GM12873 (cell line): ENCODE measurements around the gene GOLGA3.

Experiments used
- CTCF ChIP-seq: IDR thresholded peaks from 2 replicates; pipeline ENCODE4 v1.5.1; 2012; ENCODE audit warnings: low read depth, mild to moderate bottlenecking, moderate library complexity, low read length, control low read depth; ENCODE audit not compliant: insufficient read depth; ENCODE audit errors: missing control alignments

The GOLGA3 gene, protein sequence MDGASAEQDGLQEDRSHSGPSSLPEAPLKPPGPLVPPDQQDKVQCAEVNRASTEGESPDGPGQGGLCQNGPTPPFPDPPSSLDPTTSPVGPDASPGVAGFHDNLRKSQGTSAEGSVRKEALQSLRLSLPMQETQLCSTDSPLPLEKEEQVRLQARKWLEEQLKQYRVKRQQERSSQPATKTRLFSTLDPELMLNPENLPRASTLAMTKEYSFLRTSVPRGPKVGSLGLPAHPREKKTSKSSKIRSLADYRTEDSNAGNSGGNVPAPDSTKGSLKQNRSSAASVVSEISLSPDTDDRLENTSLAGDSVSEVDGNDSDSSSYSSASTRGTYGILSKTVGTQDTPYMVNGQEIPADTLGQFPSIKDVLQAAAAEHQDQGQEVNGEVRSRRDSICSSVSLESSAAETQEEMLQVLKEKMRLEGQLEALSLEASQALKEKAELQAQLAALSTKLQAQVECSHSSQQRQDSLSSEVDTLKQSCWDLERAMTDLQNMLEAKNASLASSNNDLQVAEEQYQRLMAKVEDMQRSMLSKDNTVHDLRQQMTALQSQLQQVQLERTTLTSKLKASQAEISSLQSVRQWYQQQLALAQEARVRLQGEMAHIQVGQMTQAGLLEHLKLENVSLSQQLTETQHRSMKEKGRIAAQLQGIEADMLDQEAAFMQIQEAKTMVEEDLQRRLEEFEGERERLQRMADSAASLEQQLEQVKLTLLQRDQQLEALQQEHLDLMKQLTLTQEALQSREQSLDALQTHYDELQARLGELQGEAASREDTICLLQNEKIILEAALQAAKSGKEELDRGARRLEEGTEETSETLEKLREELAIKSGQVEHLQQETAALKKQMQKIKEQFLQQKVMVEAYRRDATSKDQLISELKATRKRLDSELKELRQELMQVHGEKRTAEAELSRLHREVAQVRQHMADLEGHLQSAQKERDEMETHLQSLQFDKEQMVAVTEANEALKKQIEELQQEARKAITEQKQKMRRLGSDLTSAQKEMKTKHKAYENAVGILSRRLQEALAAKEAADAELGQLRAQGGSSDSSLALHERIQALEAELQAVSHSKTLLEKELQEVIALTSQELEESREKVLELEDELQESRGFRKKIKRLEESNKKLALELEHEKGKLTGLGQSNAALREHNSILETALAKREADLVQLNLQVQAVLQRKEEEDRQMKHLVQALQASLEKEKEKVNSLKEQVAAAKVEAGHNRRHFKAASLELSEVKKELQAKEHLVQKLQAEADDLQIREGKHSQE (N-terminal part only)

DNA sequence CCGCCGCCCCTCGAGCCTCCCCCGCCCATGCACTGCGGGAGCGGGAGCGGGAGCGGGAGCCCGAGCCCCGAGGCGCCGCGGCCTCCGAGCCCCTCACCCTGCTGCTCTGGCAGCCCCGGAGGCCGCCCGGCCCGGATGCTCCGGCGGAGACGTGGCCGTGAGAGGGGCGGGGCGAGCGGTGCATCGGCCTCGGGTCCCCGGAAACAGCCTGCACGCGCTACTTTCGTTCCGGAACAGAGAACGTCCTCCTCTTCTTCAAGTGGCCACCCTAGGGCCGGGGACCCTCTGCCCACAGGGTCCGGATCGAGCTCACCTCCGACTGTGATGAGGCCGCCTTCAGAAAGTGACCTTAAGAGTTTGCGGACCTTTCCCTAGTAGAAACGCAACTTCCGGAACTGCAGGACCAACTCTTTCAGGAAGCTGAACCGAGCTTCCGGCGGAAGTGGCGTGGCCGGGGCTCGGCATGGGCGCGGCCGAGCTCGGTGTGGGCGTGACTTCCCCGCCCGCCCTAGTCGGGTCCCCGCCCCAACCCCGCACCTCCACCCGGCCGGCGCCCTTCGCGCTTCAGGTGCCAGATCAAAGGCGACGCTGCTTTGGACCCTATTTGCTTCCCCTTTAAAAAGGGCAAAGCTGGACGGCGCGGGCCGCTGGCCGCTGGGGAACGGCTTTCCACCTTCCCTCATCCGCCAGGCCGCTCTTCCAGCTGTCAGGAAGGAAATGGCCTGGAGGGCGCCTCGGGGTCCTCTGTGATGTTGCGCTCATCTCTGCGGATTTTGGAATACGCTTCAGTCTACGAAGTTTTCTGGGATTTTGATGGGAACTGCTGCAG is at the start of gene GOLGA3:
TSS of gene GOLGA3 (minus strand) at position 164 of the 829 bp plus-strand sequence. CDS start 6,741 bp downstream, outside the sequence.
- no peak for TF ChIP-seq CTCF

DNA sequence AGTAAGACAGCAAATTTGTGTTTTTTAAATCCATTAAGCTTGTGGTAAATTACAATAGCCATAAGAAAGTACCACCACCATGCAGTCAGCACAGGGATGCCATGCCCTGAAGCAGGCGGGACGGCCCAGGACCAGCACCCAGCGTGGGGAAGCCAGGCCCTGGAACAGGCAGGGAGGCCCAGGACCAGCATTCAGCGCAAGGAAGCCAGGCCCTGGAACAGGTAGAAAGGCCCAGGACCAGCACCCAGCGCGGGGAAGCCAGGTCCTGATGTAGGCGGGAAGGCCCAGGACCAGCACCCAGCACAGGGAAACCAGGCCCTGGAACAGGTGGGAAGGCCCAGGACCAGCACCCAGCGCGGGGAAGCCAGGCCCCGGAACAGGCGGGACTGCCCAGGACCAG is 45.5 kb upstream of the GOLGA3 start:
- TF ChIP-seq CTCF: no peak

GRCh38 chr12:132873724-132874123 is 45.1 kb upstream of the GOLGA3 start:
- TF ChIP-seq CTCF: no peak

- TF ChIP-seq CTCF: no peak
These were observed 44.3 kb upstream of the GOLGA3 start for GRCh38 chr12:132872975-132873421.

DNA sequence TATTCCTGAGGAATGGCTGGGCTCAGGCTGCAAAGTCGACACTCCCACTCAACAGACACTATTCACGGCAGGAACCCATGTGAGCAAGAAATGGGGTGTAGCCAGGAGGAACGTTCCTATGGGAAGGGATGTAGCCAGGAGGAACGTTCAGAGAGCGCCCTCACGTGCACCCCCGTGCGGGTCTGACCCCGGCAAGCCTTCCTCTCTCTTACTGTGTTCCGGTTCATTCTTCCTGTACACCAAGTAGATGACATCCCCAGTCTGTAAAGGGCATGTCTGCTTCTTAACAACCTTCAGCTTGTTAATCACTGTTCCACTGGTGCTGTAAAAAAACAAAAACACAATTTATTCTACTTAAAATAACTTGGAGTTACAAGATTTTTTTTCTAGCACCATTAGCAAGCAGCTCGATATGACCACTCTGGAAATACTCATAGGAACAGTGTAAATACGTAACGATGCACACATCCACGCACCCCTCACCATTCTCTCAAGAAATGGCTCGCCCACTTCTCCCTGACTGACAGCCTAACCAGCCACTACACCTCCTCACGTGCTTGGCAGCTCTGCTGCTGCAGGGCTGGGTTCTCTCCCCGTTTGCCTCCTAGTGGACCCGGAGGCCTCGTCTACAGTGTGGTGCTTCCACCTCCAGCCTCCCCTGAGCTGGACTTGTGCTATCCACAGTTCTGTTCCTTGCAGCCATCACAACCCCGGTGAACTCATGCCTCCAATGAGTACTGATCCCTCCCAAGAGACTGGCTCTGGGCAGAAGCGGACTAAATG is 43.6 kb upstream of the GOLGA3 start:
- no peak for TF ChIP-seq CTCF

DNA sequence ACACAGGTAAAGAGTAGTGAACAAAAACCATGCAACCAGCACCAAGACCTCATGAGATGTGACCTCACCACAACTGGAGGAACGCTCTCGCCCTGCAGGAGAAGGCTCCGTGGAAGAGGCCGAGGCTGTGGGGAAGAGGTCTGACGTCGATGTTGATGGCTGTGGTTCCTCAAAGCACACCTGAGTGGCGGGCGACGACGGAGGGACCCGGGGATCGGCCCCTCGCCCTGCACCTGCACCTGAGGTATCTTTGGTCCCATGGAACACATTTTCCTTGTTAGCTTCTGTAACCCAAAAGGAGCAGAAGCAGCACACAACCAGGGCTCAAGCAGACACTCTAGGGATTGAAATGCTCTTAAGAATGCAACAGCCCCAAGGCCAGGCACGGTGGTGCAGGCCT is 40.9 kb upstream of the GOLGA3 start:
- no peak for TF ChIP-seq CTCF
